ENCODE data around the gene GPA33.

GRCh38 chr1:167119696-167120095 is 29.5 kb upstream of the GPA33 start:
- no peak for TF ChIP-seq POLR2AphosphoS5 (IDR thresholded peaks at IDR 0.05)
- no peak for TF ChIP-seq CTCF (IDR thresholded peaks at IDR 0.05; ENCODE audit: poor library complexity, severe bottlenecking)
- TF ChIP-seq EP300 (conservative IDR thresholded peaks at IDR 0.05; ENCODE audit: poor library complexity, severe bottlenecking) = no peak
- no peak for TF ChIP-seq TAF1 (IDR thresholded peaks at IDR 0.05; ENCODE audit: low read depth)
- no peak for TF ChIP-seq RAD21 (conservative IDR thresholded peaks at IDR 0.05)
- no peak for TF ChIP-seq EZH2 (IDR thresholded peaks at IDR 0.05; ENCODE audit: borderline replicate concordance, insufficient read depth, low read length, poor library complexity, severe bottlenecking)
- TF ChIP-seq MXI1 (conservative IDR thresholded peaks at IDR 0.05; ENCODE audit: poor library complexity, severe bottlenecking) = no peak

All from neural cell (in vitro differentiated cells).